Measurements from ENCODE around the gene GNLY. TPM values are rescaled to one million over a fixed set of nuclear protein-coding genes. Genes with fewer than 3 reads are reported as not detected.

The GNLY gene
- total and polyA plus RNA-seq, 9 of the 15 experiments (the other 6 are each of a cell fraction or from before 2014, with no cell fraction given), result not detected

GRCh38 chr2:85737481-85737880, 43.3 kb downstream of the GNLY start (continued):
- TF ChIP-seq NFYB (IDR thresholded peaks at IDR 0.05; ENCODE audit: extremely low read depth, insufficient read length) (peak; percentile 27), CUX1 (CRISPR knock-in tag; IDR thresholded peaks at IDR 0.05) (no peak), TFAP4 (CRISPR knock-in tag; IDR thresholded peaks at IDR 0.05; ENCODE audit: borderline replicate concordance) (no peak), FOXJ3 (CRISPR knock-in tag; IDR thresholded peaks at IDR 0.05) (no peak), E2F4 (CRISPR knock-in tag; IDR thresholded peaks at IDR 0.05; ENCODE audit: low read depth) (no peak), ZNF316 (IDR thresholded peaks at IDR 0.05) (peak; percentile 41; the same call in 1 of the 2 replicates), HMBOX1 (IDR thresholded peaks at IDR 0.05) (no peak), C11orf30 (IDR thresholded peaks at IDR 0.05; ENCODE audit: low read depth) (peak; percentile 43; the same call in 1 of the 2 replicates), PHTF2 (CRISPR knock-in tag; IDR thresholded peaks at IDR 0.05) (no peak), POLR3A (IDR thresholded peaks at IDR 0.05; ENCODE audit: borderline replicate concordance, extremely low read depth, insufficient read depth, insufficient read length) (no peak)
